Measurements from ENCODE around the gene SYCE1. TPM values are rescaled to one million over a fixed set of nuclear protein-coding genes. Genes with fewer than 3 reads are reported as not detected.
"Not testable (repeated sequence)": the region's sequence is repeated elsewhere in the genome, so short reads cannot be mapped to it uniquely, and the experiment has no call there.

The SYCE1 gene
- polyA plus RNA-seq, 1 donor (not counting 4 experiments of a cell fraction or from before 2014, with no cell fraction given): not detected

- H3K4me2 ChIP-seq (ENCODE audit: control insufficient read depth, extremely low read depth, insufficient read depth, low read depth, low read length); H3K9me3 ChIP-seq (ENCODE audit: control insufficient read depth, low read depth, low read length); dilution Hi-C loops (cut with MboI; ENCODE audit: extremely low pct_ligation_motif_present, low sequenced_read_pairs); H2AFZ ChIP-seq (ENCODE audit: control insufficient read depth, low read length); H3K9ac ChIP-seq (ENCODE audit: control insufficient read depth, extremely low read depth, insufficient read depth, low read length); H3K27me3 ChIP-seq (ENCODE audit: control insufficient read depth, extremely low read depth, insufficient read depth, low read length); H3K27ac ChIP-seq (ENCODE audit: control insufficient read depth, insufficient read depth, low read length); FAIRE-seq; H3K4me3 ChIP-seq (ENCODE audit: control insufficient read depth in 2 of 3, extremely low read depth in 1 of 3, insufficient read depth in 2 of 3, low read depth in 1 of 3, low read length in 3 of 3); H3K79me2 ChIP-seq (ENCODE audit: control insufficient read depth, insufficient read depth, low read length); H3K9me1 ChIP-seq (ENCODE audit: control insufficient read depth, extremely low read depth, insufficient read depth, low read length); H3K36me3 ChIP-seq (ENCODE audit: control insufficient read depth in 2 of 2, extremely low read depth in 1 of 2, insufficient read depth in 2 of 2, low read length in 2 of 2); H4K20me1 ChIP-seq (ENCODE audit: control insufficient read depth, extremely low read depth, insufficient read depth, low read length); H3K4me1 ChIP-seq (ENCODE audit: control insufficient read depth, extremely low read depth, insufficient read depth, low read length); DNase-seq (ENCODE audit: low read depth, low spot score): not testable (repeated sequence)
These were observed 4.4 kb upstream of the SYCE1 start for GRCh38 chr10:133569801-133570200.

- DNase-seq (ENCODE audit: low read depth, low spot score); H3K27me3 ChIP-seq (ENCODE audit: control insufficient read depth, extremely low read depth, insufficient read depth, low read length); H2AFZ ChIP-seq (ENCODE audit: control insufficient read depth, low read length); FAIRE-seq; H3K27ac ChIP-seq (ENCODE audit: control insufficient read depth, insufficient read depth, low read length); H3K9ac ChIP-seq (ENCODE audit: control insufficient read depth, extremely low read depth, insufficient read depth, low read length); H3K4me3 ChIP-seq (ENCODE audit: control insufficient read depth in 2 of 3, extremely low read depth in 1 of 3, insufficient read depth in 2 of 3, low read depth in 1 of 3, low read length in 3 of 3); H3K4me1 ChIP-seq (ENCODE audit: control insufficient read depth, extremely low read depth, insufficient read depth, low read length); H3K36me3 ChIP-seq (ENCODE audit: control insufficient read depth in 2 of 2, extremely low read depth in 1 of 2, insufficient read depth in 2 of 2, low read length in 2 of 2); H3K9me1 ChIP-seq (ENCODE audit: control insufficient read depth, extremely low read depth, insufficient read depth, low read length); H3K79me2 ChIP-seq (ENCODE audit: control insufficient read depth, insufficient read depth, low read length); H3K9me3 ChIP-seq (ENCODE audit: control insufficient read depth, low read depth, low read length); H4K20me1 ChIP-seq (ENCODE audit: control insufficient read depth, extremely low read depth, insufficient read depth, low read length); dilution Hi-C loops (cut with MboI; ENCODE audit: extremely low pct_ligation_motif_present, low sequenced_read_pairs); H3K4me2 ChIP-seq (ENCODE audit: control insufficient read depth, extremely low read depth, insufficient read depth, low read depth, low read length): not testable (repeated sequence)
These were observed 3.6 kb upstream of the SYCE1 start for GRCh38 chr10:133568831-133569527.

GRCh38 chr10:133568287-133568614 is 2.9 kb upstream of the SYCE1 start:
- no peaks in the 10 kb centered on the region for H3K9me1 ChIP-seq (ENCODE audit: control insufficient read depth, extremely low read depth, insufficient read depth, low read length)
- H3K79me2 ChIP-seq (ENCODE audit: control insufficient read depth, insufficient read depth, low read length): no peaks in the 10 kb centered on the region
- no peaks in the 10 kb centered on the region for H3K9me3 ChIP-seq (ENCODE audit: control insufficient read depth, low read depth, low read length)
- H3K4me3 ChIP-seq (ENCODE audit: control insufficient read depth in 2 of 3, extremely low read depth in 1 of 3, insufficient read depth in 2 of 3, low read depth in 1 of 3, low read length in 3 of 3): no peak overlapping the region
- H3K27me3 ChIP-seq (ENCODE audit: control insufficient read depth, extremely low read depth, insufficient read depth, low read length): peaks cover 2% of the 10 kb centered on the region
- no peaks in the 10 kb centered on the region for H4K20me1 ChIP-seq (ENCODE audit: control insufficient read depth, extremely low read depth, insufficient read depth, low read length)
- no peak overlapping the region for H3K4me2 ChIP-seq (ENCODE audit: control insufficient read depth, extremely low read depth, insufficient read depth, low read depth, low read length)
- DNase-seq (ENCODE audit: low read depth, low spot score) (no peak), FAIRE-seq (no peak)
- H3K36me3 ChIP-seq (ENCODE audit: control insufficient read depth in 2 of 2, extremely low read depth in 1 of 2, insufficient read depth in 2 of 2, low read length in 2 of 2): no peaks in the 10 kb centered on the region
- dilution Hi-C loops (cut with MboI; ENCODE audit: extremely low pct_ligation_motif_present, low sequenced_read_pairs): no loop called here
- no peaks in the 10 kb centered on the region for H3K4me1 ChIP-seq (ENCODE audit: control insufficient read depth, extremely low read depth, insufficient read depth, low read length)
- no peak overlapping the region for H3K27ac ChIP-seq (ENCODE audit: control insufficient read depth, insufficient read depth, low read length)
- no peak for TF ChIP-seq CTCF (optimal IDR thresholded peaks at IDR 0.05 in 1 of 3, IDR thresholded peaks at IDR 0.05 in 1 of 3, conservative IDR thresholded peaks at IDR 0.05 in 1 of 3; ENCODE audit: extremely low read depth in 1 of 3, insufficient read depth in 2 of 3, low read length in 3 of 3)
- TF ChIP-seq EZH2 (IDR thresholded peaks at IDR 0.05; ENCODE audit: low read length): no peak
- H2AFZ ChIP-seq (ENCODE audit: control insufficient read depth, low read length): no peak overlapping the region
- H3K9ac ChIP-seq (ENCODE audit: control insufficient read depth, extremely low read depth, insufficient read depth, low read length): no peak overlapping the region
